IPS-15b (cell line): Measurements from ENCODE around the gene LRRC4C.

Source experiments
- H3K27me3 ChIP-seq: one replicate; pipeline ENCODE4 v1.6.1; 2013; ENCODE audit warnings: low read length; ENCODE audit not compliant: control insufficient read depth, insufficient read depth
- H3K36me3 ChIP-seq: one replicate; pipeline ENCODE4 v1.6.1; 2013; ENCODE audit warnings: low read length; ENCODE audit not compliant: control insufficient read depth, insufficient read depth
- H3K4me1 ChIP-seq: one replicate; pipeline ENCODE4 v1.6.1; 2013; ENCODE audit warnings: mild to moderate bottlenecking, low read length; ENCODE audit not compliant: control insufficient read depth, insufficient read depth
- H3K4me3 ChIP-seq: one replicate; pipeline ENCODE4 v1.5.1; 2013; ENCODE audit warnings: low read depth, low read length
- H3K9ac ChIP-seq: one replicate; pipeline ENCODE4 v1.6.1; 2013; ENCODE audit warnings: low read depth, mild to moderate bottlenecking, low read length
- H3K9me3 ChIP-seq: one replicate; pipeline ENCODE4 v1.6.1; 2013; ENCODE audit warnings: mild to moderate bottlenecking, low read length; ENCODE audit not compliant: control insufficient read depth, insufficient read depth

Gene LRRC4C

DNA sequence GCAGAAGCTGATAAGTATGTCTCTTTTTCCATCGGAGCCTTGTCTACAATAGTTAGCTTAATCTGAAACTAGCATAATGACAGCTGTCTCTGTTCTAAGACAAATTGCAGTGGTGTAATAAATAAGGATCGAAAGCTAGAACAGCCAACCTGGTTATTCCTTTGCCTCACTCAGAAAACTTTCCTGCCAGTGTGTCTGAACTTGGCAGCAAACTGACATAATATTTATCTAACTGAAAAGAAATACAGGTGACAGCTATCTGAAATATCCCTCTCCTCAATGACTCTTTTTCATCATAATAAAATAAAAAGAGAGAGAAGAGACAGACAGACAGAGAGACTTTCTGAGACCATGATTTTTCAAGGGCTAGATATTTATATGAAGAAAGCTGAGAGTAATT is 642.5 kb downstream of the LRRC4C start:
- Histone ChIP-seq H3K4me3 (no peak overlapping the region), H3K4me1 (no peaks in the 10 kb centered on the region), H3K9ac (no peak overlapping the region), H3K9me3 (peaks cover 2% of the 10 kb centered on the region), H3K27me3 (no peaks in the 10 kb centered on the region), H3K36me3 (no peaks in the 10 kb centered on the region)

DNA sequence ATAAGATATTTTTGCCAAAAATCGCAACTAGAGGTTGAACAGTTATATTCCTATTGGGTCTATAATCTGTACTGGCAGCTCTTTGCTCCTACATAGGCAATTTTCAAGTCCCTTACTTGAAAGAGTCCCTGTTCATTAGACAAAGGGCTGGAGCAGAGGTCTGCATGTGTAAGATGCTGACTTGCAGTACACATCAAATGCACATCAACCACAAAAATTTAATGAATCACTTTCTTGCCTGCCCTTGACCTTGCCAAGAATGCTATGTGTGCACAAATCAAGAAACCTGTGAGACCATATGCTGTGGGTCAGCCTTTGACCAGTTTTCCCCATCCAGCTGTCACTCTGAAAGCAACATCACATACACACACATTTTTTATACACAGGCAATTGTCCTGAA is 661.5 kb downstream of the LRRC4C start:
- H3K36me3 ChIP-seq, result no peaks in the 10 kb centered on the region
- H3K4me3 ChIP-seq, result no peak overlapping the region
- H3K9ac ChIP-seq, result no peak overlapping the region
- no peaks in the 10 kb centered on the region for H3K4me1 ChIP-seq
- H3K9me3 ChIP-seq, result no peaks in the 10 kb centered on the region
- no peaks in the 10 kb centered on the region for H3K27me3 ChIP-seq

DNA sequence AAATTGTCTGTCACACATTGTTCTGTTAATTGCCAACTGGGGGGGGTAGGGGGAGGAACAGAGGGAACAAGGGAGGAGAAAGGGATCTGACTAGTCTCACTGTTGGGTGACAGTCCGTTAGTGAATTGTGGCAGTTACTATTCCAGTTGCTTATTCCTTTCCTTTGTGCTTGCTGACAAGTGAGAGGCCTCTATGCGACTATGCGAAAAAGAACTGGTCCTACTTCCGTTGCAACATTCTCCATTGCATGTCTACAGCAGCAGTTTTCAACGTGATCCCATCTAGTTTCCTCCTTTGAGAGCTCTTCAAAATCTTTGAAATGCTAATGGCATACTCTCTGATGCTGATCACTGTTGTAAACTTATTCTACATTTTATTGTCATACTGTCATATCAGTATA is 672.2 kb downstream of the LRRC4C start:
- H3K9ac ChIP-seq, result no peak overlapping the region
- H3K36me3 ChIP-seq, result no peaks in the 10 kb centered on the region
- H3K9me3 ChIP-seq, result no peaks in the 10 kb centered on the region
- H3K4me3 ChIP-seq, result no peak overlapping the region
- peaks cover 1% of the 10 kb centered on the region for H3K4me1 ChIP-seq
- H3K27me3 ChIP-seq, result no peaks in the 10 kb centered on the region

GRCh38 chr11:40763046-40763445 is 696.4 kb downstream of the LRRC4C start:
- Histone ChIP-seq H3K36me3 (no peaks in the 10 kb centered on the region), H3K9ac (no peak overlapping the region), H3K4me1 (no peaks in the 10 kb centered on the region), H3K9me3 (no peaks in the 10 kb centered on the region), H3K27me3 (no peaks in the 10 kb centered on the region), H3K4me3 (no peak overlapping the region)

DNA sequence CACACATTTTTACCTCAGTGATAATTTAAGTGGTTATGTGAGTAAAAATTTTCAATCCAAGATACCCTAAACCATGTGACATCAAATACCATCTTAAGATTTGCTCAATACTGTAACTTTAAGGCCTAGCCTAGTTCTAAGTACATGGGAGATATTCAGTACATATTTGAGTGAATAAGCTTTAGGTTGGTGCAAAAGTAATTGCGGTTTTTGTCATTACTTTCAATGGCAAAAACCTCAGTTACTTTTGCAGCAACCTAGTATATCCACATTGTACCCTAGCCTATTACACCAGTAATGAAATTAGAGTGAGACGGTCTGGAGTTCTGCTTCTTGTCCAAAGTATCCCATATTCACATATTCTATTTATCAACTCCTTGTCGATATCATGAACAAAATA is 700.1 kb downstream of the LRRC4C start:
- Histone ChIP-seq H3K27me3 (no peaks in the 10 kb centered on the region), H3K9ac (no peak overlapping the region), H3K36me3 (no peaks in the 10 kb centered on the region), H3K9me3 (no peaks in the 10 kb centered on the region), H3K4me1 (no peaks in the 10 kb centered on the region), H3K4me3 (no peak overlapping the region)

GRCh38 chr11:40754297-40754696 is 705.2 kb downstream of the LRRC4C start:
- no peak overlapping the region for H3K9ac ChIP-seq
- no peaks in the 10 kb centered on the region for H3K4me1 ChIP-seq
- H3K27me3 ChIP-seq, result no peaks in the 10 kb centered on the region
- H3K9me3 ChIP-seq, result no peaks in the 10 kb centered on the region
- no peaks in the 10 kb centered on the region for H3K36me3 ChIP-seq
- H3K4me3 ChIP-seq, result no peak overlapping the region

- H3K4me1 ChIP-seq, result no peaks in the 10 kb centered on the region
- no peak overlapping the region for H3K9ac ChIP-seq
- no peaks in the 10 kb centered on the region for H3K36me3 ChIP-seq
- no peaks in the 10 kb centered on the region for H3K27me3 ChIP-seq
- no peaks in the 10 kb centered on the region for H3K9me3 ChIP-seq
- no peak overlapping the region for H3K4me3 ChIP-seq
Observed at GRCh38 chr11:40746282-40746681, 713.2 kb downstream of the LRRC4C start.

DNA sequence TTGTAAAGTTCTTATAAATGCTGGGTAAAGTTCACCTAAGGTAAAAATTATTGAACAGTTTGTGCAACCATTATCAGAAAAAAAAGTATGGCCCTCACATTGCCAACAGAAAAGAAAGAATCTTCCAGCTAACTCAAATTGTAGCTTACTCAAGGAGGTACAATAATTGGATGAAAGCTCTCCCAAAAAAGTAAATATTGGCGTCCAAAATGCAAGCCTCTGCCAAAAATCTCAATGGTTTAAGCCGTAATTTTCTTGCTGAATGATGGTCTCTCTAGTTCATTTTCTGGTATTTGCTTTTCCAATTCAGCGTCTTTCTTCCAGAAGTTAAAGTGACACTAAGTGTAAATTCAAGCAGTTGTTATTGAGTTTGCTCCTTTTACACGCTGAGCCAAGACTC is 727.3 kb downstream of the LRRC4C start:
- H3K9ac ChIP-seq, result no peak overlapping the region
- H3K36me3 ChIP-seq, result no peaks in the 10 kb centered on the region
- H3K4me1 ChIP-seq, result no peaks in the 10 kb centered on the region
- H3K4me3 ChIP-seq, result no peak overlapping the region
- H3K27me3 ChIP-seq, result no peaks in the 10 kb centered on the region
- H3K9me3 ChIP-seq, result no peaks in the 10 kb centered on the region

- Histone ChIP-seq H3K36me3 (no peaks in the 10 kb centered on the region), H3K9ac (no peak overlapping the region), H3K4me3 (no peak overlapping the region), H3K4me1 (no peaks in the 10 kb centered on the region), H3K9me3 (no peaks in the 10 kb centered on the region), H3K27me3 (no peaks in the 10 kb centered on the region)
Observed at GRCh38 chr11:40722179-40722795, 737.2 kb downstream of the LRRC4C start.

GRCh38 chr11:40716344-40717130 is 742.9 kb downstream of the LRRC4C start:
- Histone ChIP-seq H3K9ac (no peak overlapping the region), H3K36me3 (no peaks in the 10 kb centered on the region), H3K4me1 (peaks cover 6% of the 10 kb centered on the region), H3K4me3 (no peak overlapping the region), H3K27me3 (no peaks in the 10 kb centered on the region), H3K9me3 (no peaks in the 10 kb centered on the region)

DNA sequence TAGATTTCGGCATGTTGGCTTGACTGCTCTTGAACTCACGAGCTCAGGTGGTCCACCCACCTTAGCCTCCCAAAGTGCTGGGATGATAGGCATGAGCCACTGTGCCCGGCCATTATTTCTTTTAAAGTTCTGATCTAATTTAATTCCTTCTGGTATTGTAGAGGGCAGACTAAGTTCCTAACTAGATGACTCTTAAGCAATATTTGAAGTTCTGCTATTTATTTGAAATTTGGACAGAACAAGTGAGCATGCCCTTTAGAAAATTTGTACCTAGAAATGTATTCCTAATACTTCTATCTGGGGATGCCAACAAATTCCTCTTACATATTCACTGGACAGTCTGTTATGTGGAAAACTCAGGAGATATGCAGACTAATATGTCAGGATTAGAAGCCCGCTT is 746.4 kb downstream of the LRRC4C start:
- no peaks in the 10 kb centered on the region for H3K9me3 ChIP-seq
- no peaks in the 10 kb centered on the region for H3K36me3 ChIP-seq
- no peaks in the 10 kb centered on the region for H3K27me3 ChIP-seq
- peaks cover 6% of the 10 kb centered on the region for H3K4me1 ChIP-seq
- H3K4me3 ChIP-seq, result no peak overlapping the region
- H3K9ac ChIP-seq, result no peak overlapping the region

- no peaks in the 10 kb centered on the region for H3K36me3 ChIP-seq
- H3K9me3 ChIP-seq, result no peaks in the 10 kb centered on the region
- H3K27me3 ChIP-seq, result no peaks in the 10 kb centered on the region
- no peak overlapping the region for H3K9ac ChIP-seq
- H3K4me1 ChIP-seq, result no peaks in the 10 kb centered on the region
- no peak overlapping the region for H3K4me3 ChIP-seq
Observed at GRCh38 chr11:40701027-40701426, 758.4 kb downstream of the LRRC4C start.
